ENCODE measurements around the gene FBXW11. TPM values are rescaled to one million over a fixed set of nuclear protein-coding genes. Genes with fewer than 3 reads are reported as not detected.

Gene FBXW11
- polyA plus RNA-seq, 2 of the 4 experiments (the other 2 are of a cell fraction): 39.3 to 80.2 TPM

DNA sequence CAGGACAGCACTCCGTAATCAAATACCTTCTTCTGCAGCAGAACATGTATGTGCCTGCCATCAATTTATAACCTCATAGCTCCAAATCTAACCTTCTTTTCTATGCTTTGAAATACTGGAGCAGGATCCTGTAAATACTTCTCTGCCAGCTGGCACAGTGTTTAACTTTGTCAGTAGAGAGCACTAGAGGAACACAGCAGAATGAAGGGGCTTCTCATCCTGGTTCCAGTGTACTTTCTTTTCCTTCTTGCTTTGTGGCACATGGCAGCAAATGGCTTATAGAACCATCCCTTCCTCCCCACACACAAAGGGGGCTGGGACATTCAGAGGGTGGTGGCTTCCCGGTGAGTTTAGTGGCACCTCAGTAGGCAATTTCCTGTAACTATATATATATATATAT lies 3.8 kb upstream of the FBXW11 start:
- ATAC-seq (no peak), FAIRE-seq (no peak), DNase-seq (ENCODE audit: low read depth in 1 of 2, low spot score in 1 of 2) (peak in 1 of 2 experiments; percentile 34)
- POLR2A ChIA-PET: no interaction called here
- H3K4me1 ChIP-seq: peaks cover 4% of the 10 kb centered on the region; the same call in 1 of the 3 replicates
- H3K27ac ChIP-seq: no peak overlapping the region
- H3K9me3 ChIP-seq: no peaks in the 10 kb centered on the region
- H3K4me2 ChIP-seq: no peak overlapping the region
- CTCF ChIA-PET: interaction anchor here (0.6 to 1.8 kb wide), 14 partner anchors 10 to 592 kb away, joined by 3 to 7 read pairs (median 4); partner anchors contain the start of genes STK10 and UBTD2
- no peak overlapping the region for H3K4me3 ChIP-seq
- 61% methylated on average over 2 of the region's 2 CpGs for WGBS (ENCODE audit: missing lambda C conversion rate)
- peak in 1 of 2 experiments; percentile 48; a peak in 2 of 5 replicates for TF ChIP-seq RAD21 (conservative IDR thresholded peaks at IDR 0.05 in 1 of 2, IDR thresholded peaks at IDR 0.05 in 1 of 2)
- TF ChIP-seq POLR2A (IDR thresholded peaks at IDR 0.05; ENCODE audit: low read length): no peak

DNA sequence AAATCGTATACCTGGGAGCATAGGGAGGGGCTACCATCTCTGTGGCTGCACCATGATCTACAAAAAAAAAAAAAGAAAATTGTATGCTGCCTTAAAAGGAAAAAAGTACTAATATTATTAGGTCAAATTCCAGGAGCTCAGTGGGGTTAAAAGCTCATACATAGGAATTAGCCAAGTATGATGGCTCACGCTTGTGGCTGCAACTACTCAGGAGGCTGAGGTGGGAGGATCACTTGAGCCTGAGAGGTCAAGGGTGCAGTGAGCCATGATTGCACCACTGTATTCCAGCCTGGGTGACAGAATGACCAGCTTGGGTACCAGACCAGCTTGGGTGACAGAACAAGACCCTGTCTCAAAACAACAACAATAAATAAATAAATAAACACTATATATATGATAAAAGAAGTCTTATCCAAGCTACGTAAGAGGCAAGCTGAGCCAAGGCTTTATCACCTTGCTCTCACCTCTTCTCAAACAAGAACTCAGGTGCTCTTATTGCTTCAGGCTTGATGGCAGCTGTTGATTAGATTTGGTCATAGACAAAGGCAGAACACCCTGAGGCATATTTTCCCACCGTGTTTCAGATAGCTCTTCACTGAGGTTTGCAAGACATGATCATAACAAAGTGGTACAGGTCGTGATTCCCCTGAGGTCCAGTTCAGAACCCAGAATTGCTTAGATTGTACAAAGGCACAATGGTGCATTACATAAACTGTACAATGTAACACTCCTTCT lies 3.3 kb upstream of the FBXW11 start:
- WGBS (ENCODE audit: missing lambda C conversion rate): 66% methylated on average over 5 of the region's 5 CpGs
- Histone ChIP-seq H3K4me2 (no peak overlapping the region), H3K4me1 (peaks cover 7% of the 10 kb centered on the region; the same call in 2 of the 3 replicates), H3K4me3 (no peak overlapping the region), H3K27ac (no peak overlapping the region), H3K9me3 (no peaks in the 10 kb centered on the region)
- no peak for ATAC-seq
- no peak for DNase-seq (ENCODE audit: low read depth in 1 of 2, low spot score in 1 of 2)
- no peak for TF ChIP-seq FOSB (CRISPR knock-in tag; IDR thresholded peaks at IDR 0.05)
- ChIA-PET POLR2A (interaction anchor here (0.5 kb wide), 1 partner anchor 179 kb away, joined by 4 read pairs; the partner anchor contains the start of gene STK10), CTCF (interaction anchor here (0.6 to 1.8 kb wide), 16 partner anchors 11 to 596 kb away, joined by 3 to 7 read pairs (median 4); partner anchors contain the start of genes STK10 and UBTD2)
- FAIRE-seq: no peak

- FAIRE-seq (no peak), DNase-seq (ENCODE audit: low read depth in 1 of 2, low spot score in 1 of 2) (no peak), ATAC-seq (no peak)
- Histone ChIP-seq H3K4me1 (peaks cover 17% of the 10 kb centered on the region), H3K4me2 (no peak overlapping the region), H3K9me3 (no peaks in the 10 kb centered on the region), H3K27ac (no peak overlapping the region), H3K4me3 (no peak overlapping the region)
- CTCF ChIA-PET: interaction anchor here (0.6 to 1.8 kb wide), 4 partner anchors 91 to 179 kb away, joined by 3 to 7 read pairs (median 4); partner anchors contain the start of gene STK10
- 74% methylated on average over 6 of the region's 6 CpGs for WGBS (ENCODE audit: missing lambda C conversion rate)
- TF ChIP-seq RARB (CRISPR knock-in tag; IDR thresholded peaks at IDR 0.05) (no peak), ZC3H11A (IDR thresholded peaks at IDR 0.05) (no peak), SREBF2 (IDR thresholded peaks at IDR 0.05) (no peak), JUN (IDR thresholded peaks at IDR 0.05) (no peak), MAZ (IDR thresholded peaks at IDR 0.05; ENCODE audit: borderline replicate concordance, low read depth, low read length) (no peak), CBX2 (IDR thresholded peaks at IDR 0.05; ENCODE audit: borderline replicate concordance, low read depth) (no peak), POLR2AphosphoS2 (conservative IDR thresholded peaks at IDR 0.05; ENCODE audit: low read length) (no peak), E2F6 (IDR thresholded peaks at IDR 0.05; ENCODE audit: borderline replicate concordance, low read depth) (no peak), CEBPB (IDR thresholded peaks at IDR 0.05) (no peak), CBX8 (IDR thresholded peaks at IDR 0.05) (no peak), RAD21 (conservative IDR thresholded peaks at IDR 0.05 in 1 of 2, IDR thresholded peaks at IDR 0.05 in 1 of 2) (no peak), HDAC2 (IDR thresholded peaks at IDR 0.05) (no peak), PHF8 (IDR thresholded peaks at IDR 0.05; ENCODE audit: borderline replicate concordance, low read depth) (no peak)
- TF ChIP-seq, protein P1, sequence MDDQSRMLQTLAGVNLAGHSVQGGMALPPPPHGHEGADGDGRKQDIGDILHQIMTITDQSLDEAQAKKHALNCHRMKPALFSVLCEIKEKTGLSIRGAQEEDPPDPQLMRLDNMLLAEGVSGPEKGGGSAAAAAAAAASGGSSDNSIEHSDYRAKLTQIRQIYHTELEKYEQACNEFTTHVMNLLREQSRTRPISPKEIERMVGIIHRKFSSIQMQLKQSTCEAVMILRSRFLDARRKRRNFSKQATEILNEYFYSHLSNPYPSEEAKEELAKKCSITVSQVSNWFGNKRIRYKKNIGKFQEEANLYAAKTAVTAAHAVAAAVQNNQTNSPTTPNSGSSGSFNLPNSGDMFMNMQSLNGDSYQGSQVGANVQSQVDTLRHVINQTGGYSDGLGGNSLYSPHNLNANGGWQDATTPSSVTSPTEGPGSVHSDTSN (IDR thresholded peaks at IDR 0.05): no peak
- POLR2A ChIA-PET: no interaction called here
These were observed 2.3 kb upstream of the FBXW11 start for GRCh38 chr5:172008689-172009141.

GRCh38 chr5:172008111-172008455 lies 1.6 kb upstream of the FBXW11 start:
- FAIRE-seq (no peak), DNase-seq (ENCODE audit: low read depth in 1 of 2, low spot score in 1 of 2) (no peak), ATAC-seq (no peak)
- peaks cover 24% of the 10 kb centered on the region for H3K4me1 ChIP-seq
- TF ChIP-seq TFCP2L1 (CRISPR knock-in tag; IDR thresholded peaks at IDR 0.05): no peak
- no peak for TF ChIP-seq CTCF (IDR thresholded peaks at IDR 0.05)
- TF ChIP-seq ZSCAN20 (CRISPR knock-in tag; IDR thresholded peaks at IDR 0.05): no peak
- TF ChIP-seq KDM1A (IDR thresholded peaks at IDR 0.05; ENCODE audit: low read depth): no peak
- no peak overlapping the region for H3K4me3 ChIP-seq
- POLR2A ChIA-PET: interaction anchor here (0.9 kb wide), 1 partner anchor 49 kb away, joined by 4 read pairs; no protein-coding TSS in a partner anchor
- CTCF ChIA-PET: interaction anchor here (0.6 to 3.1 kb wide), 5 partner anchors 31 to 181 kb away, joined by 3 to 30 read pairs (median 4); partner anchors contain the start of gene STK10
- WGBS (ENCODE audit: missing lambda C conversion rate): 55% methylated on average over 3 of the region's 3 CpGs
- H3K4me2 ChIP-seq: peak overlapping the region; percentile 92
- no peaks in the 10 kb centered on the region for H3K9me3 ChIP-seq
- no peak overlapping the region for H3K27ac ChIP-seq
